Fibroblast of villous mesenchyme (primary cell): ENCODE measurements around the gene IFNK. TPM values are rescaled to one million over a fixed set of nuclear protein-coding genes. Genes with fewer than 3 reads are reported as not detected.

Experiments used
- DNase-seq: peaks from one replicate; pipeline ENCODE4 v3.0.0-alpha.2; 2010; ENCODE audit warnings: low read depth
- H3K4me3 ChIP-seq: 2 replicates; pipeline ENCODE4 v1.5.1; 2011; ENCODE audit warnings: low read depth, mild to moderate bottlenecking, low read length
- total RNA-seq: library from RNA; depleted of rRNA; stranded (reverse); fragments of >200 nt; gene quantifications from 2 replicates; pipeline ENCODE4 v1.2.3, GENCODE V29; 2012
- TF ChIP-seq, protein P1 (sequence below): IDR thresholded peaks from 2 replicates; pipeline ENCODE4 v1.5.1; 2012; ENCODE audit warnings: low read depth, mild to moderate bottlenecking, low read length; ENCODE audit not compliant: insufficient read depth

IFNK gene
- total RNA-seq, 1 donor, result not detected

DNA sequence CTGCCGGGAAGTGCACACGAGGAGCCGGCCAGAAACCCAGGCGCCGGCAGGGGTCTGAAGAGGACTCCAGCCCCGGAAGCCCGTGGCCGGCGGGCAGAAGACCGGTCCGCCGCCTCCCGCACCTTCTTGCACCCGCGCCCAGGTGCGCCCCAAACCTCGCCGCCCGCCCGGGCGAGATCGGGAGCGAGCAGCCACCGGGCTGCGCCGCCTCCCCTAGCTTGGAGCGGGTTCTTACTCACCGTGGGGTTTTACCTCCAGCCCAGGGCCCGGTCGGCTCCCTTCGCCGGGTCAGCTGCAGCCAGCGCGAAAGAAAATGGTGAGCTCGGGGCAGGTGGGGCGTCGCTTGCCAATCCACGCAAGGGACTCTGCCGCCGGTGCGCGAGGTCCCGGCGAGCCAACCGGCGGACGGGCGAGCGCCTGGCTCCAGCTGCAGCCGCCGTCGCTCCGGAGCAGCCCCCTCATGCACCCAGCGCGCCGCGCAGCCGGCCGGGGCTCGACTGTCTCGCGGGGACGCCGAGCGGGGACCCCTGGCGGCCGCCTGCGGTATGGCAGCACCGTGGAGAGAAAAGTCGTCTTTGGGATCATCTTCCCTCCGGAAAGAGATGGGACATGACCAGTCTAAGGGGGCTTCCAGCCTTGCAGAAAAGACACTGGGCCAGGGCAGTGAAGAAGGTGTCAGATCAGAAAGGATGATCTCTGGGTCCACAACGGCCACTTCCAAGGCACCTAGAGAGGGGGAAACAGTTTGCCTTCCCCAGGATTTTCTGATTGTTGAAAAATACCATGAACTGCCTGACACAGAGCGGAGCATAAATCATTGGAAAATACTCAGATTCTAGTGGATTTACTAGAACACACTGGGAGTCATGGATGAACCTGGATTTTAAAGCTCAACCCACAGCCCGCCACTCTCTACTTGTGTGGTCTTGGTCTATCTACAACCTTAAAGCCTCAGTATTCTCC lies 5.5 kb downstream of the IFNK start, which contains the start of gene MOB3B:
MOB3B (minus strand) TSS at position 499 of the 963 bp plus-strand sequence. CDS start 74,264 bp downstream, outside the sequence.
- DNase-seq, result peak; percentile 72
- peak within 1 kb of the TSS; percentile 70 for H3K4me3 ChIP-seq
- TF ChIP-seq, protein P1, sequence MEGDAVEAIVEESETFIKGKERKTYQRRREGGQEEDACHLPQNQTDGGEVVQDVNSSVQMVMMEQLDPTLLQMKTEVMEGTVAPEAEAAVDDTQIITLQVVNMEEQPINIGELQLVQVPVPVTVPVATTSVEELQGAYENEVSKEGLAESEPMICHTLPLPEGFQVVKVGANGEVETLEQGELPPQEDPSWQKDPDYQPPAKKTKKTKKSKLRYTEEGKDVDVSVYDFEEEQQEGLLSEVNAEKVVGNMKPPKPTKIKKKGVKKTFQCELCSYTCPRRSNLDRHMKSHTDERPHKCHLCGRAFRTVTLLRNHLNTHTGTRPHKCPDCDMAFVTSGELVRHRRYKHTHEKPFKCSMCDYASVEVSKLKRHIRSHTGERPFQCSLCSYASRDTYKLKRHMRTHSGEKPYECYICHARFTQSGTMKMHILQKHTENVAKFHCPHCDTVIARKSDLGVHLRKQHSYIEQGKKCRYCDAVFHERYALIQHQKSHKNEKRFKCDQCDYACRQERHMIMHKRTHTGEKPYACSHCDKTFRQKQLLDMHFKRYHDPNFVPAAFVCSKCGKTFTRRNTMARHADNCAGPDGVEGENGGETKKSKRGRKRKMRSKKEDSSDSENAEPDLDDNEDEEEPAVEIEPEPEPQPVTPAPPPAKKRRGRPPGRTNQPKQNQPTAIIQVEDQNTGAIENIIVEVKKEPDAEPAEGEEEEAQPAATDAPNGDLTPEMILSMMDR, result peak; percentile 90

DNA sequence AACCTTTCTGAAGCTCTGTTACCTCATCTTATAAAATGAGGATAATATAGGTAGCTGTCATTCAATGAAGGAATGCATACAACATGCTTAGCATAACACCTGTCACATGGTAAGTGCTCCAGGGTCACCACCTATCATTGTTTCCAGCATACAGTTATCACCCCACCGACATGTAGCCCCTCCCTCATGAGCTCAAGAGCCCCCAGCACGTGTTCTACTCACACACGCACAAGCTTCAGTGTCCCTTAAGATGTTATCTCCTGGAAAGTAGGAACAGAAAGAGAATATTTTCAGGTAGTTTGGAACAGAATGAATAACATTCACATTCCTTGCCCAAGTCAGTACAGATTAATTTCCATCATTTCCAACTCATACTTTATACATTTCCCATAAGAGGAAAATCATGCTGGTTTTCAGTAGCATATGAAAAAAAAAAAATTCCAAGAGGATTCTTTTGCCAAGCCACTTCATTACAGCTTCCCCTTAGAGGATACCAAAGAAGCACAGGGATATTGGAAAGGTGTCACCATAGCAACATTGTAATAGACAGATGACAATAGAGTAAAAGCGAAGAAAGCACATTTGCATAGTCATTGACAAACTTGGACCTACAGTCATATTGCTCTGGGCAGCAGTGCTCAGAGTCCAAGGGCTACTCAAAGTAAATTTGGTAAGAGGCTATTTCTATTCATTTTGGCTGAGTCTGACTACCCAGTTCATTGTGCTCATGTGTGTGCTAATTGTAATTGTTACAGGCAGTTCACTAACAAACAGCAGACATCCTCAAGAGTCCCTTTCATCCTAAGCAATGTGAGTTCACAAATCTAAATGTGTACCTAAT lies 7.0 kb downstream of the IFNK start:
- no peak for DNase-seq
- H3K4me3 ChIP-seq, result no peak overlapping the region
- TF ChIP-seq, protein P1, result no peak

DNA sequence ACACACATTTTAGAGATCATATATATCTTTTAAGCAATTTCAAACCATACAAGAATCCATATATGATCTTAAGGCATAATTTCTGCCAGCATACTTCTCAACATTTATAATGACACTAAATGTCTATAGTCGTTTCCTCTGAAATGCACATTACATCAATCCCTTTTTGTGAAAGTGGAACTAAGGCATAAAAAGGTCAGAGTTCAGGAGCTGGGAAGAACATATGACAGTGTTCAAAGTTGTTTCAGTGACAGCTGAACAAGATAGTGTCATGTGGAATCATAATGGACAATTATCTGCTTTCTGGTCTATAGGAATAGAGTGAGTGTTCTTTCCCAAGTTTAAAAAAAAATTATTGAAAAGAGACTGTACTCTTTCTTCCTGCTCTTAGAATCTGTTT lies 8.0 kb downstream of the IFNK start:
- H3K4me3 ChIP-seq, result no peak overlapping the region
- no peak for DNase-seq
- TF ChIP-seq, protein P1, result no peak

DNA sequence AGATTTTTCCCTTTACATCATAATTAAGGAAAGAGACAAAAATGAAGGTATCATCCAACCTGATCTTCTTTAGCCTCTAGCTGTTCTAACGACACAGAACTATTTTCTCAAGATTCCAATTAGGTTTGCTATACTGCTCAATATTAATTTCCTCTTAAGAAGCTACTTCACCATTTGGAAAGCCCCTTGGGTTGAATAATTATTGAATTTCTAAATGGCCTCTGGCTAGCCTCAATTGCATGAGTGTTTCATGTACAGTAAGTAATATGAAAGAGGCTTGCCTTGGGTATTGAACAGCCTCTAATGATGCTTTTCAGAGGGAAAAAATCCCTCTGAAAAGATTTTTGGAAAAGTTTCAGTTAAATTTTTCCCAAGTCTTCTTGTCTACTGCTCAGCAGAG lies 9.2 kb downstream of the IFNK start:
- DNase-seq, result no peak
- no peak overlapping the region for H3K4me3 ChIP-seq

DNA sequence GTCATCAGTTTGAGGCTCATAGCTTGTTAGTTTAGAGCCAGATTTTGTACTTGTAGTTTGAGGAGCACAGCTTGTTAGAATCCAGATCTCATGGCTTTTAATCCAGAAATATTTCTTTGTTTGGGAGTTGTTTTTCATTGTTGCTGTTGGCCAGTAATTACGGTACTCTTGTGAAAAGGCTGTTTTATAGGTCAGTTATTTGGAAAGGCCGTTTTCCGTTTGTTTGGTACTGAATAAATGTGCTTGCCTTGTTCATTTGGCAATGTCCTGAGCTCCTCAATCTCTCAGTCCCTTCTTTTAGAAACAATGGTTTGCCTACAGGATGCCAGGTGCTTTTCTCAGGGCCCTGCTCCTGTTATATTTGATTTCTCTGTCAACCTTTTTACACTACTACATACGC lies 10.0 kb downstream of the IFNK start:
- TF ChIP-seq, protein P1, result no peak
- no peak overlapping the region for H3K4me3 ChIP-seq
- DNase-seq, result peak; percentile 52

More for the DNA sequence above, 9.2 kb downstream of the IFNK start:
- TF ChIP-seq, protein P1, result no peak

DNA sequence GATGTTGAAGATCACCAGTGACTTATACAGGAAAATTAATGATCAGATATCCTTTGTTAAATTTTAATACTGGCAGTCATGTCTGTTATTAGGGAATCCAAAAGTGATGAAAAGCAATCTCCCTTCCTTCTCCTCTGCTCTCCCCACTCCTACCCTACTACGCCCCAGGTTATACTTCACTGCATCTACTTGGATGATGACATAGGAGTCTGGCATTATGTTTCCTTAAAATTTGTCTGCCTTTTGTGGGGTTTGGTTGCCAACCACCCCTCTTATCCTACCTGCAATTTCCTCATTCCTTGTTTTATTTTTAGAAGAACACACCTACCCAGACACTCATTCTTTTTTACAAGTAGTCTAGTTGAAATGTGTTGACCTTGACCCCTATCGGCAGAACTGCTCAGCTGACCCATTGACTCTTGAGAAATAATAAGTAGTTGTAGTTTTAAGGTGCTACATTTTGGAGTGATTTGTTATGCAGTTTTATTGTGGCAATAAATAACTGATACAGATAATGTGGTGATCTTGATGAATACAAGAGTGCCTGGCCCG lies 10.6 kb downstream of the IFNK start:
- TF ChIP-seq, protein P1, result no peak
- no peak for DNase-seq

More for the DNA sequence above, 10.6 kb downstream of the IFNK start:
- H3K4me3 ChIP-seq, result no peak overlapping the region
